Liver (tissue), 9 donors: ENCODE data around the gene CCNY. TPM values are rescaled to one million over a fixed set of nuclear protein-coding genes. Genes with fewer than 3 reads are reported as not detected.

Source experiments
- DNase-seq: peaks from one replicate; pipeline ENCODE4 v3.0.0-alpha.2; 2017; ENCODE audit warnings: low spot score
- H3K27ac ChIP-seq, 2 donors: one replicate each; pipeline ENCODE4 v1.7.0; 2013; ENCODE audit warnings: inconsistent platforms in 2 of 2, low read length in 2 of 2, control low read depth in 1 of 2, low read depth in 1 of 2, mild to moderate bottlenecking in 1 of 2
- H3K27me3 ChIP-seq, 4 donors: one replicate each; pipeline versions ENCODE4 v1.6.1 to v1.7.0; 2013; ENCODE audit warnings: low read length in 3 of 4, inconsistent platforms in 1 of 4, mild to moderate bottlenecking in 1 of 4, moderate library complexity in 1 of 4; ENCODE audit not compliant: control insufficient read depth in 4 of 4, insufficient read depth in 4 of 4
- H3K36me3 ChIP-seq, 4 donors: one replicate each; pipeline versions ENCODE4 v1.6.1 to v1.7.0; 2013; ENCODE audit warnings: low read length in 3 of 4, mild to moderate bottlenecking in 3 of 4, low read depth in 1 of 4, moderate library complexity in 1 of 4; ENCODE audit not compliant: control insufficient read depth in 4 of 4, insufficient read depth in 3 of 4
- H3K4me1 ChIP-seq, 4 donors: one replicate each; pipeline versions ENCODE4 v1.6.1 to v1.7.0; 2013; ENCODE audit warnings: low read length in 3 of 4, mild to moderate bottlenecking in 3 of 4, moderate library complexity in 1 of 4; ENCODE audit not compliant: control insufficient read depth in 4 of 4, insufficient read depth in 4 of 4
- H3K4me3 ChIP-seq, 3 donors: one replicate each; pipeline versions ENCODE4 v1.6.1 to v1.7.0; 2013; ENCODE audit warnings: low read length in 3 of 3, control low read depth in 1 of 3, low read depth in 1 of 3, mild to moderate bottlenecking in 1 of 3
- H3K9ac ChIP-seq, 2 donors: one replicate each; pipeline ENCODE4 v1.7.0; 2013; ENCODE audit warnings: low read length in 2 of 2, mild to moderate bottlenecking in 2 of 2, moderate library complexity in 2 of 2, control low read depth in 1 of 2, low read depth in 1 of 2
- H3K9me3 ChIP-seq, 4 donors: one replicate each; pipeline versions ENCODE4 v1.6.1 to v1.7.0; 2013; ENCODE audit warnings: low read length in 3 of 4; ENCODE audit not compliant: control insufficient read depth in 4 of 4
- EGR1 ChIP-seq, 2 donors: IDR thresholded peaks; 2 replicates each; pipeline ENCODE4 v1.6.1; 2016 to 2018; ENCODE audit warnings: antibody characterized with exemption in 2 of 2, low read depth in 2 of 2
- FOXA1 ChIP-seq: IDR thresholded peaks from 2 replicates; pipeline ENCODE4 v1.6.1; 2016; ENCODE audit warnings: antibody characterized with exemption
- FOXA2 ChIP-seq: IDR thresholded peaks from 2 replicates; pipeline ENCODE4 v1.6.1; 2016; ENCODE audit warnings: antibody characterized with exemption
- GABPA ChIP-seq, 2 donors: IDR thresholded peaks in 1 of 2; conservative IDR thresholded peaks in 1 of 2; 2 replicates each; pipeline ENCODE4 v1.6.1; 2016; ENCODE audit warnings: antibody characterized with exemption in 2 of 2, mild to moderate bottlenecking in 1 of 2, moderate library complexity in 1 of 2
- HNF4A ChIP-seq, 2 donors: conservative IDR thresholded peaks; 2 replicates each; pipeline ENCODE4 v1.6.1; 2016; ENCODE audit warnings: antibody characterized with exemption in 2 of 2, mild to moderate bottlenecking in 2 of 2
- HNF4G ChIP-seq: IDR thresholded peaks from 2 replicates; pipeline ENCODE4 v1.6.1; 2016; ENCODE audit warnings: antibody characterized with exemption
- JUND ChIP-seq, 2 donors: IDR thresholded peaks; 2 replicates each; pipeline ENCODE4 v1.6.1; 2016; ENCODE audit warnings: antibody characterized with exemption in 2 of 2
- NR2F2 ChIP-seq: IDR thresholded peaks from 2 replicates; pipeline ENCODE4 v1.6.1; 2016; ENCODE audit warnings: antibody characterized with exemption
- RAD21 ChIP-seq, 2 donors: IDR thresholded peaks; 2 replicates each; pipeline ENCODE4 v1.6.1; 2016; ENCODE audit warnings: antibody characterized with exemption in 2 of 2, mild to moderate bottlenecking in 2 of 2
- RXRA ChIP-seq, 2 donors: IDR thresholded peaks; 2 replicates each; pipeline ENCODE4 v1.6.1; 2017 to 2018; ENCODE audit warnings: antibody characterized with exemption in 2 of 2, mild to moderate bottlenecking in 1 of 2
- SP1 ChIP-seq: IDR thresholded peaks from 2 replicates; pipeline ENCODE4 v1.6.1; 2018; ENCODE audit warnings: antibody characterized with exemption, mild to moderate bottlenecking
- TAF1 ChIP-seq: conservative IDR thresholded peaks from 2 replicates; pipeline ENCODE4 v1.6.1; 2016; ENCODE audit warnings: antibody characterized with exemption, mild to moderate bottlenecking
- YY1 ChIP-seq: IDR thresholded peaks from 2 replicates; pipeline ENCODE4 v1.6.1; 2016; ENCODE audit warnings: antibody characterized with exemption, mild to moderate bottlenecking
- WGBS: extraction: QIAGEN DNeasy Blood & Tissue Kit; methylation state at CpG from one replicate; pipeline ENCODE4 v1.1.7; 2013; 5-methylcytosine and 5-hydroxymethylcytosine counted together
- polyA plus RNA-seq, 2 donors: library from polyadenylated mRNA; stranded (reverse) in 1 of 2; unstranded in 1 of 2; fragments of 200-250 nt in 1 of 2; fragments of >200 nt in 1 of 2; fragmentation: Nextera tagmentation in 1 of 2; extraction: Ambion mirVana in 1 of 2; gene quantifications; one replicate each; pipeline versions ENCODE4 v1.2.1 to v1.2.3, GENCODE V29; 2013 to 2015
- total RNA-seq, 2 donors: library from RNA; depleted of rRNA; stranded (reverse); fragments of >200 nt; gene quantifications; one replicate each; pipeline ENCODE4 v1.2.3, GENCODE V29; 2014
- TF ChIP-seq, protein P1 (sequence below): IDR thresholded peaks from 2 replicates; pipeline ENCODE4 v1.6.1; 2016; ENCODE audit warnings: antibody characterized with exemption
- TF ChIP-seq, protein P2 (sequence below): IDR thresholded peaks from 2 replicates; pipeline ENCODE4 v1.6.1; 2016; ENCODE audit warnings: antibody characterized with exemption
- TF ChIP-seq, protein P3 (sequence below): IDR thresholded peaks from 2 replicates; pipeline ENCODE4 v1.6.1; 2016; ENCODE audit warnings: antibody characterized with exemption
- TF ChIP-seq, protein P4 (sequence below): fragments of 150-350 bp; IDR thresholded peaks from 2 replicates; pipeline ENCODE4 v1.5.1; 2017; ENCODE audit warnings: improper control_type of control experiment, low read depth, low read length; ENCODE audit not compliant: missing input control
- donor health status: healthy.
- donor health status: healthy.
- donor health status: healthy.
- donor health status: healthy.
- donor health status: healthy.

CCNY gene
- 10 to 100 TPM; 21.5 to 38.4 TPM for total RNA-seq
- polyA plus RNA-seq, result 10 to 100 TPM; 17.6 to 22.0 TPM

DNA sequence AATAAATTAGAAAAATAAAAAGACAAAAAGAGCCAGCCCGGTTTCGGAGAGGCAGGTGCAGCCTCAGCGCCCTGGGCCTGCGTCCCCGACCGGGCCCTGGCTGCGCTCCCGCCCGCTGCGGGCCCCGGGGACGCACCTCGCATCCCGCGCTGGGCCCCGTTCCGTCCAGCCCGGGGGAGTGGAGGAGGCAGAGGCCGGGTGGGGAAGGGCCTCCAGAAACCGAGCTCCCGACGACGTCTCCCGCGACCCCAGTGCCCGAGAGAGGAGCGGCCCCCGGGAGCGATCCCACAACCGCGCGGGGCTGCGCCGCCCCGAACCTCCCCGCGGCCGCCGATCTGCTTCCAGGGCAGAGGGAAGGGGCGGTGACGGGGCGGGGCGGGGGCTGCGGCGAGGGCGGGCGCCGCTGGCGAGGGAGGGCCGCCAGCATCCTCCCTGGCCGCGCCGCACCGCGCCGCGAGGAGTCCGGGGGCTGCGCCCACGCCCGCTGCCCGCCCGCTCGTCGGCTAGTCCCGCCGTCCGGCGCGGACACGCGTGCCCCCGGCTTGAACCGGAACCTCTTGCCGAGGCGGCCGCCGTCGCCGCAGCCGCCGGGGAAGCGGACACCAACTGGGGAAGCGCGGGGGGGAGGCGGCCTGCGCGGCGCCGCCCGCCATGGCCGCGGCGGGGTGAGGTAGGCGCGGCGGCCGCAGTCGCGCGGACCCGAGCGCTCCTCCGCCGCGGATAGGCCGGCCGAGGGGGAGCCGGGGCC lies at the start of gene CCNY:
Gene CCNY, plus strand, starts transcription at position 426 of the 748 bp plus-strand sequence. CDS start 545 bp downstream, outside the sequence.
- peak in 1 of 2 donors; percentile 71 for TF ChIP-seq GABPA (IDR thresholded peaks at IDR 0.05 in 1 of 2, conservative IDR thresholded peaks at IDR 0.05 in 1 of 2)
- peak; percentile 19 to 23 for TF ChIP-seq RAD21 (IDR thresholded peaks at IDR 0.05)
- TF ChIP-seq TAF1, result no peak
- TF ChIP-seq, protein P1, sequence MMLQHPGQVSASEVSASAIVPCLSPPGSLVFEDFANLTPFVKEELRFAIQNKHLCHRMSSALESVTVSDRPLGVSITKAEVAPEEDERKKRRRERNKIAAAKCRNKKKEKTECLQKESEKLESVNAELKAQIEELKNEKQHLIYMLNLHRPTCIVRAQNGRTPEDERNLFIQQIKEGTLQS, result no peak
- Histone ChIP-seq H3K4me3 (peak within 1 kb of the TSS; percentile 84 to 99 (median 92)), H3K9me3 (no peaks in the 10 kb centered on the region), H3K9ac (peak within 1 kb of the TSS; percentile 51 to 52), H3K27me3 (no peaks in the 10 kb centered on the region), H3K36me3 (no peaks in the 10 kb centered on the region), H3K27ac (peak within 1 kb of the TSS; percentile 74 to 79), H3K4me1 (peaks cover 6 to 36% (median 31%) of the 10 kb centered on the region in 4 donors)
- under 1% methylated on average over 109 of the region's 109 CpGs for WGBS
- peak; percentile 89 for DNase-seq

DNA sequence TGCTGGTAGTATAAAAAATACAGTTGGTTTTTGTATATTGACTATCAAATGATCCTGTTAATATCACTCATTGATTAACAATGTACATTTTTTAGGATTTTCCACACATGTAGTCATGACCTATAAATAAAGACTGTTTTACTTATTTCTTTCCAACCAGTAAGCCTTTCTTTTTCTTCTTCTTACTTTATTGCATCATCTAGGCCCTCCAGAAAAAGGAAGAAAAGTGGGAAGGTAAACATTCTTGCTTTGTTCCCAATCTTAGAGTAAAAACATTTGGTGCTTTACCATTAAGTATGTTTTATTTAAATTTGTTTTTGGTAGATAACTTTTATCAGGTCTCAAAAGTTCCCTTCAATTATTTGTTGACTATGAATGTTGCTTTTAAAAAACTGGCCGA lies 47.1 kb upstream of the CCNY start:
- H3K9me3 ChIP-seq, result no peaks in the 10 kb centered on the region
- no peaks in the 10 kb centered on the region for H3K27me3 ChIP-seq
- H3K4me1 ChIP-seq, result no peaks in the 10 kb centered on the region
- no peaks in the 10 kb centered on the region for H3K36me3 ChIP-seq
- DNase-seq, result no peak
- no peak overlapping the region for H3K4me3 ChIP-seq
- no peak overlapping the region for H3K27ac ChIP-seq
- whole genome bisulfite sequencing, result 94% methylated on average over 1 of the region's 1 CpG
- no peak for TF ChIP-seq SP1
- TF ChIP-seq, protein P2, sequence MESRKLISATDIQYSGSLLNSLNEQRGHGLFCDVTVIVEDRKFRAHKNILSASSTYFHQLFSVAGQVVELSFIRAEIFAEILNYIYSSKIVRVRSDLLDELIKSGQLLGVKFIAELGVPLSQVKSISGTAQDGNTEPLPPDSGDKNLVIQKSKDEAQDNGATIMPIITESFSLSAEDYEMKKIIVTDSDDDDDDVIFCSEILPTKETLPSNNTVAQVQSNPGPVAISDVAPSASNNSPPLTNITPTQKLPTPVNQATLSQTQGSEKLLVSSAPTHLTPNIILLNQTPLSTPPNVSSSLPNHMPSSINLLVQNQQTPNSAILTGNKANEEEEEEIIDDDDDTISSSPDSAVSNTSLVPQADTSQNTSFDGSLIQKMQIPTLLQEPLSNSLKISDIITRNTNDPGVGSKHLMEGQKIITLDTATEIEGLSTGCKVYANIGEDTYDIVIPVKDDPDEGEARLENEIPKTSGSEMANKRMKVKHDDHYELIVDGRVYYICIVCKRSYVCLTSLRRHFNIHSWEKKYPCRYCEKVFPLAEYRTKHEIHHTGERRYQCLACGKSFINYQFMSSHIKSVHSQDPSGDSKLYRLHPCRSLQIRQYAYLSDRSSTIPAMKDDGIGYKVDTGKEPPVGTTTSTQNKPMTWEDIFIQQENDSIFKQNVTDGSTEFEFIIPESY, result no peak
- no peak overlapping the region for H3K9ac ChIP-seq

DNA sequence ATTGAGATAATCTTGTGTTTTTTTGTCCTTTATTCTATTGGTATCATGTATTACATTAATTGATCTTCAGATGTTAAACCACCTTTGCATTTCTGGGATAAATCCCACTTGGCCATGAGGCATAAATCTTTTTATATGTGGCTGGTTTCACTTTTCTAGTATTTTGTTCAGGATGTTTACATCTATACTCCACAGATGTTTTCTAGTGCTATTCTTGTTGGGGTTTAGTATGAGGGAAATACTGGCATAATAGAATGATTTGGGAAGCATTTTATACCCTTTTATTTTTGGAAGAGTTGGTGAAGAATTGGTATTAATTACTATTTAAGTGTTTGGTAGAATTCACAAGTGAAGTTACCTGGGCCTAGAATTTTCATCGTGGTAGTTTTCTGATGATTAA lies 41.8 kb upstream of the CCNY start:
- Histone ChIP-seq H3K36me3 (no peaks in the 10 kb centered on the region), H3K27ac (no peak overlapping the region), H3K4me3 (no peak overlapping the region), H3K9me3 (no peaks in the 10 kb centered on the region), H3K9ac (no peak overlapping the region), H3K27me3 (no peaks in the 10 kb centered on the region), H3K4me1 (peaks cover 0 to 1% (median 0%) of the 10 kb centered on the region in 4 donors)
- 94% methylated on average over 1 of the region's 1 CpG for WGBS
- TF ChIP-seq, protein P3, sequence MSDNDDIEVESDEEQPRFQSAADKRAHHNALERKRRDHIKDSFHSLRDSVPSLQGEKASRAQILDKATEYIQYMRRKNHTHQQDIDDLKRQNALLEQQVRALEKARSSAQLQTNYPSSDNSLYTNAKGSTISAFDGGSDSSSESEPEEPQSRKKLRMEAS, result no peak
- no peak for TF ChIP-seq HNF4G
- no peak for TF ChIP-seq FOXA2
- TF ChIP-seq JUND (IDR thresholded peaks at IDR 0.05), result no peak
- TF ChIP-seq RAD21 (IDR thresholded peaks at IDR 0.05), result no peak
- TF ChIP-seq, protein P4, sequence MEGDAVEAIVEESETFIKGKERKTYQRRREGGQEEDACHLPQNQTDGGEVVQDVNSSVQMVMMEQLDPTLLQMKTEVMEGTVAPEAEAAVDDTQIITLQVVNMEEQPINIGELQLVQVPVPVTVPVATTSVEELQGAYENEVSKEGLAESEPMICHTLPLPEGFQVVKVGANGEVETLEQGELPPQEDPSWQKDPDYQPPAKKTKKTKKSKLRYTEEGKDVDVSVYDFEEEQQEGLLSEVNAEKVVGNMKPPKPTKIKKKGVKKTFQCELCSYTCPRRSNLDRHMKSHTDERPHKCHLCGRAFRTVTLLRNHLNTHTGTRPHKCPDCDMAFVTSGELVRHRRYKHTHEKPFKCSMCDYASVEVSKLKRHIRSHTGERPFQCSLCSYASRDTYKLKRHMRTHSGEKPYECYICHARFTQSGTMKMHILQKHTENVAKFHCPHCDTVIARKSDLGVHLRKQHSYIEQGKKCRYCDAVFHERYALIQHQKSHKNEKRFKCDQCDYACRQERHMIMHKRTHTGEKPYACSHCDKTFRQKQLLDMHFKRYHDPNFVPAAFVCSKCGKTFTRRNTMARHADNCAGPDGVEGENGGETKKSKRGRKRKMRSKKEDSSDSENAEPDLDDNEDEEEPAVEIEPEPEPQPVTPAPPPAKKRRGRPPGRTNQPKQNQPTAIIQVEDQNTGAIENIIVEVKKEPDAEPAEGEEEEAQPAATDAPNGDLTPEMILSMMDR, result no peak
- TF ChIP-seq, protein P2, result no peak
- no peak for TF ChIP-seq HNF4A (conservative IDR thresholded peaks at IDR 0.05)
- TF ChIP-seq NR2F2, result no peak
- TF ChIP-seq RXRA (IDR thresholded peaks at IDR 0.05), result no peak
- no peak for TF ChIP-seq EGR1 (IDR thresholded peaks at IDR 0.05; ENCODE audit: low read depth in 2 of 2)
- TF ChIP-seq GABPA (IDR thresholded peaks at IDR 0.05 in 1 of 2, conservative IDR thresholded peaks at IDR 0.05 in 1 of 2), result no peak
- TF ChIP-seq, protein P1, result no peak
- no peak for TF ChIP-seq FOXA1
- no peak for TF ChIP-seq YY1
- no peak for TF ChIP-seq SP1
- no peak for DNase-seq
